Fibroblast of mammary gland (primary cell): ENCODE results near the gene ALKBH1.
"Not testable (repeated sequence)": the region's sequence is repeated elsewhere in the genome, so short reads cannot be mapped to it uniquely, and the experiment has no call there.

Experiments used
- DNase-seq: peaks from one replicate; pipeline ENCODE4 v3.0.0-alpha.2; 2010; ENCODE audit warnings: low read depth
- H3K4me3 ChIP-seq: 2 replicates; pipeline ENCODE4 v1.5.1; 2011; ENCODE audit warnings: low read depth, mild to moderate bottlenecking, low read length, moderate library complexity; ENCODE audit not compliant: control insufficient read depth
- CTCF ChIP-seq: conservative IDR thresholded peaks from 2 replicates; pipeline ENCODE4 v1.5.1; 2011; ENCODE audit warnings: low read depth, low read length, inconsistent platforms; ENCODE audit not compliant: control insufficient read depth, insufficient read depth

The ALKBH1 gene

DNA sequence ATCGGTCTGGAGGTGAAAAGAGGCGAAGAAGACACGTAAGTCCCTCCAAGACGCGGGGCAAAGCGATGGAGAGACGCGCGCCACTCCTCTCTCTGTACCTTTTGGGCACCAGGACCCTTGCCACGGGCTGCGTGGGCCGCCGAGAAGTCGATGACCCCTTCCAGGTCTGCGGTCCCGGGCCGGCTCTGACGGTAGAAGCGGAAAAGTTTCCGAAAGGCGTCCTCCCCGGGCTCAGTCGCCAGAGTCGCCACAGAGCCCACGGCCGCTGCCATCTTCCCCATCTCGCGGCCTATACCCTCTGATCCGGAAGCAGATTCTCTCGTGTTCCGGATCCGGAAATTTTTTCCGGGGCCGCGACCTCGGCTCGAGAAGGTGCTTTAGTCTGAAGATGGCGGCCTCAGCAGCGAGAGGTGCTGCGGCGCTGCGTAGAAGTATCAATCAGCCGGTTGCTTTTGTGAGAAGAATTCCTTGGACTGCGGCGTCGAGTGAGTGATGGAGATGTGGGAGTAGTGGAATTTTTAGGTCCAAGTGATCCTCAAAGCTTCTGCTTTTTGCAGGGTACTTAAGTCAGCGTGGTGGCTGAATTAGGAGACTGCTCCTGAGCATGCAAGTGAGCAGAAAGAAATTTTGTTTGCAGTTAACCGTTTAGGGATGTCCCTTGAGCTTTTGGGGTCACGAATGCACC lies at the start of gene ALKBH1, which contains the start of gene SLIRP:
ALKBH1 (minus strand) TSS at position 300 of the 685 bp plus-strand sequence; CDS start at position 281, 19 bp downstream.
SLIRP (plus strand) TSS at position 380 of the 685 bp plus-strand sequence; CDS start at position 389, 9 bp downstream.
- peak; percentile 75 for DNase-seq
- H3K4me3 ChIP-seq: peak within 1 kb of the TSS; percentile 84
- no peak for TF ChIP-seq CTCF

GRCh38 chr14:77752799-77753516 lies 45.1 kb upstream of the ALKBH1 start:
- no peak for TF ChIP-seq CTCF
- no peak for DNase-seq
- H3K4me3 ChIP-seq: no peak overlapping the region

GRCh38 chr14:77752266-77752665 lies 44.4 kb upstream of the ALKBH1 start:
- H3K4me3 ChIP-seq: no peak overlapping the region
- no peak for DNase-seq
- no peak for TF ChIP-seq CTCF

DNA sequence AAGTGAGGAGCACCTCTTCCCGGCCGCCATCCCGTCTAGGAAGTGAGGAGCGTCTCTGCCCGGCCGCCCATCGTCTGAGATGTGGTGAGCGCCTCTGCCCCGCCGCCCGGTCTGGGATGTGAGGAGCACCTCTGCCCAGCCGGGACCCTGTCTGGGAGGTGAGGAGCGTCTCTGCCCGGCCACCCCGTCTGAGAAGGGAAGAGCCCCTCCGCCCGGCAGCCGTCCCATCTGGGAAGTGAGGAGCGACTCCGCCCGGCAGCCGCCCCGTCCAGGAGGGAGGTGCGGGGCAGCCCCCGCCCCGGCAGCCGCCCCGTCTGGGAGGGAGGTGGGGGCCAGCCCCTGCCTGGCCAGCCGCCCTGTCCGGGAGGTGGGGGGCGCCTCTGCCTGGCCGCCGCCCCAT lies 39.6 kb upstream of the ALKBH1 start:
- H3K4me3 ChIP-seq, DNase-seq: not testable (repeated sequence)

- no peak for TF ChIP-seq CTCF
- H3K4me3 ChIP-seq: no peak overlapping the region
- no peak for DNase-seq
Observed at GRCh38 chr14:77746064-77746702, 38.4 kb upstream of the ALKBH1 start.

- DNase-seq: no peak
- H3K4me3 ChIP-seq: no peak overlapping the region
- no peak for TF ChIP-seq CTCF
Observed at GRCh38 chr14:77741438-77741837, 33.6 kb upstream of the ALKBH1 start.
